ENCODE data around the gene TTC7B.

Gene TTC7B

DNA sequence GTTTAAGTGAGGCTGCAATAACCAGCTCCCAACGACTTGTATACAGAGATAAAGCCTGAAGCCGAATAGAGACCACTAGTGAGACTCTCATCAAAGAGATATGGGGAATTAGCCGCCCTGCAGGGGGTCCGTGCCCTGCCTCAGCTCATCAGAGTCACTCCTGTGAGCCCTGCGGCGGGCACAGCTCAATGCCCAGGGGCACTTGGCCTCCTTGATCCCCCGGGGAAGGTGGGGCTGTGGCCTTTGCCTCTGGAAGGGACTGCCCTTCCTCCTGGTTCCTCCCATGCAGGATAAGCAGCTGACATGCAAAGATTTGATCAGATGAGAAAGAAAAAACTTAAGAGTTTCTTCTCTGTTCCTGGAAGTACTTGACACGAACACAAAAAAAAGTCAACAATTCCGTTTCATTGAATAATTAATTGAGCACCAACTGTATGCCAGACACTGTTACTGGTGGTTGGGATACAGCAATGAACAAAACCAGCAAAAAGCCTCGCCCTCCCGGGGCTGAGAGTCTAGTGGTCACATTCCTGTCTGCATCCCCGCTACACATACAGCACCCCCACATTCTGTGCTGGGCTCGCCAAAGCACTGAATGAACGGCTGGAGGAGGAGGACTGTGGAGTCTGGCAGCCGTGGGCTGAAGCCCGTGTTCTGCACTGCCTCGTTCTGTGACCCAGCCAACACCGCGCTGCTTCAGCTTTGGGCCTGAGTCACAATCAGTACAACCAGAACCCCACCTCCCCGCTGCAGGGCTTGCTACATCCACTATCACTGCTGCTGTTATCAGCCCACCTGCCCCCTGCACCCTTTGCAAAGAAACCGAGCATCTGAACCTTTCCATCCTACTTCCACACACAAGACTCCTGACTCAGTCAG is 10.3 kb downstream of the TTC7B start:
- DNase-seq (ENCODE audit: low read depth), result no peak

DNA sequence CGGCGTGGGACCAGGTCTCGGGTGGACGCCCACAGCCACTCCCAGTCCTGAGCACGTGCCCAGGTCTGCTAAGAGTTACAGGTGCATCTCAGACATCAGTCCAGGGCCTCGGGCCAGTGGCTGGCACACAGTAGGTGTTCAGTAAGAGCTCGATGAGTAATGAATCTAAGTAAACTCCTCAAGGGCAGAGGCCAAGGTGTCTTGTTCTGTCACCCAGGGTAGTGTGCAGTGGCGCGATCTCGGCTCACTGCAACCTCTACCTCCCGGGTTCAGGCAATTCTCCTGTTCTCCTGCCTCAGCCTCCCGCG is 11.2 kb downstream of the TTC7B start:
- no peak for DNase-seq (ENCODE audit: low read depth)

DNA sequence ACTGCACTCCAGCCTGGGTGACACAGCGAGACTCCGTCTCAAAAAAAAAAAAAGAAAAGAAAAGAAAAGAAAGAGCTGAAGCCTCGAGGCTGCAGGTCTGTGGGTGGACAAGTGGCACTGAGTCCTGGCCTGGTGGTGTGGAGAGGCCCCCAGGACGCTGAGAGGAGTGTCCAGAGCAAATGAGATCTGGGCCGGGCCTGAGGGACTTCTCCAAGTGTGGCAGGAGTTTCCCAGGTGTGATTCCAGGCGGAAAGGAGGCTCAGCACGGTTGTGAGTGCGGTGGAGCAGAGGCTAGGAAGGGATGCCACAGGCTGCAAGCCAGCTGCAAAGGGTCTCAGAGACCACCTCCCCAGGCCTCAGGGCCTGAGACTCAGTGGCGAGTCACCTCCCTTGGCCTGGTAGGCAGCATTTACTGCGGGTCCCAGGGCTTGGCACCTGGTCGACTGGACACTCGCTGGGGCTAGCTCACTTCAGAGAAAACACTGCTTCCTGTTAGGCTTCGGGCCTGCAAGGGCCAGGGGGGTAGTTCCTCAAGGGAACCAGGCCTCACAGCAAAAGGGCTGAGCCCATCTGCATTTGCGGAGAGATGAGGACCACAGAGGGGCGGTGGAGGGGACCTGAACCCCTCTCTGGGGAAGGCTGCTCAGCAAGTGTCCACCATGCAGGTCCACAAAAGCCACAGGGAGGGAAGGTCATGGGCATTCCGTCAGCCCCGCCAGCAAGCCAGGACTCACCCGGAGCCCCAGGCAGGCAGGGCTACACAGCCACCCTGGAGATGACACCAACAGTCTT is 11.7 kb downstream of the TTC7B start:
- DNase-seq (ENCODE audit: low read depth), result no peak

DNA sequence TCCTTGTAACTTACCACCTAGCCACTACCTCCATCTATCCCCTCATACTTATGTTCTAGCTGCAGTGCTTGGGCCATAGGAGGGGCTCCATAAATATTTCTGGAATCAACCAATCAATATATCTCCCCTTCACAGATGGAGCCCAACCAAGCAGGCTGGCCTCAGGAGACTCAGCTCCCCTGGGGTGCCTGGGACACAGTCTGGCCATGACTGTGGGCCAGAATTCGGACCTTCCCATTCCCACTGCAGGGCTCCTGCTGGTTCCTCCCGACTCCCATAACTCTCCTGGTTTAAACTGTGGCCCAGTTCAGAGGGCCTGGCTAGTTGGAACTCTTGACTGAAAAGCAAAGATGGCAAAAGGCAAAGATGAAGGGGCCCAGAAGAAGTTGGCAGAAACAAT is 13.0 kb downstream of the TTC7B start:
- DNase-seq (ENCODE audit: low read depth), result no peak

DNA sequence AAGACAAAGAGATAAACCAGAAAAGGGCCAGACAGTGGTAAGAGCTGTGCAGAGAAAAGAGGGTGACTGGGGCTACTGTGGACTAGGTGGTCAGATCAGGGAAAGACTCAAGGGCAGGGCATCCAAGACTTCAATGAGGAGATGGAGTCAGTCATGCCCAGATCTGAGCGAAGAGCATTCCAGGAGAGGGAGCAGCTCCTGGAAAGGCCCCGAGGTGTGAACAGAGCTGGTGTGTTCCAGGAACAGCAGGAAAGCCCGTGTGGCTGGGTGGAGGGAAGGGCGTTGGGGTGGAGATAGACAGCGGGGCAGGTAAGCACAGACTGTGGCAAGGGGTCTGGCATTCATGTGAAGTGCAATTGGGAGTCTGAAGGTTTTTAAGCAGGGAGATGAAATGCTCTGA is 16.8 kb downstream of the TTC7B start:
- no peak for DNase-seq (ENCODE audit: low read depth)

DNA sequence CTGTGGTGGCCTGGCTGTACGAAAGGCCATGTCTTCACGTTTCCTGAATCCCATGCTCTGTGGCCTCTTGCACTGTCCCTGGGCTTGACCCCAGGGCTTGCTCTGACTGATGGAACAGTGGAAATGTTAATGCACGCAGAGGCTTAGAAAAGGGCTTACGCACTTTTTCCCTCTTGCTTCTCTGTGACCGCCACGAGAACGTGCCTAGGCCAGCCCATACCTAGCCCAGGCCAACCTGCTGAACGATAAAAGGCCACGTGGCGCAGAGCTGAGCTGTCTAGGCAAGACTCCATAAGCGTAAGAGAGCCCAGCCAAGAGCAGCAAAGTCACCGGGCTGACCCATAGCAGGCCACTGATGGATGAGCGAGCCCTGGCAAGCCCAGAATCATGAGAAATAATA is 18.3 kb downstream of the TTC7B start:
- DNase-seq (ENCODE audit: low read depth), result no peak

DNA sequence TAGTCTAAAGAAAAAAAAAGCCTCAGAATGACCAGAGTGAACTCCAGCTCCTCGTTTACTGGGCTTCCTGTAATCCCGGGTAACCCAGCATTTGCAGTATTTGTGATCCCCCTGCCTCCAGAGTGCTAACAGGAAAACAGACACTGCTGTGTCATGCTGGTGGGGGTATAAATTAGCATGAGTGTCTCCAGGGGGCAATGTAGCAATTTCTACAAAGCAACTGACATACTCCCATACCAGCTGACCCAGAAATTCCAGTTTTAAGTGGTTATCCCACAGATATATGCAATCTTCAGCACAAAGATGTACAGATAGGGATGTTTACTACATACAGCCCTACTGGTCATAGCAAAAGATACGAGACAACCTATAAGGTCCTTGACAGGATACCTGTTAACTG is 18.8 kb downstream of the TTC7B start:
- no peak for DNase-seq (ENCODE audit: low read depth)

DNA sequence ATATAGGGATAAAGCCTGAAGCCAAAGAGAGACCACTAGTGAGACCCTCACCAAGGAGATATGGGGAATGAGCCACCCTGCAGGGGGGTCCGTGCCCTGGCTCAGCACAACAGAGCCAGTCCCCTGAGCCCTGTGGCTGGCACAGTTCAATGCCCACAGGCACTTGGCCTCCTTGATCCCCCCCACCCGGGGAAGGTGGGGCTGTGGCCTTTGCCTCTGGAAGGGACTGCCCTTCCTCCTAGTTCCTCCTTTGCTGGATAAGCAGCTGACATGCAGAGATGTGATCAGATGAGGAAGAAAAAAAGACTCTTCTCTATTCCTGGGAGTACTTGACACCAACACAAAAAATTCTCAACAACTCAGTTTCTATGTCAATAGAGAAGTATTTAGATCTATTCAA is 19.9 kb downstream of the TTC7B start:
- no peak for DNase-seq (ENCODE audit: low read depth)

DNA sequence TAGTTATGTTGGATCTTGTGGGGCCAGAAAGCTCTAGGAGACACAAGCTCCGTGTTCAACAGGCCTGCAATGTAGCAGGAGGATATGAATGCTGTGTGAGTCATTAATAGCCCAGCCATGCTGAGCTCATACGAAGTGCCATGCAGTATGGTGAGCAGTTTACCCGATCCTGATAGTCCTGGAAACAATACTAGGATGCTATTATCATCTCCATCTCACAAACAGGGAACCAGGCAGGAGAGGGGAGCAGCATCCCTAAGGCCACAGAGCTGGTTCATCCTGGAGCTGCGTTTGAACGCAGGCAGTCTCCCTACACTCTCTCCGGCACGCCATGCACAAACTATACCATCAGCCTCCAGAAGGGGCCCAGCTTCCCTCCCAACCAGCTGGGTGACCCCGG is 20.5 kb downstream of the TTC7B start:
- DNase-seq (ENCODE audit: low read depth), result no peak

DNA sequence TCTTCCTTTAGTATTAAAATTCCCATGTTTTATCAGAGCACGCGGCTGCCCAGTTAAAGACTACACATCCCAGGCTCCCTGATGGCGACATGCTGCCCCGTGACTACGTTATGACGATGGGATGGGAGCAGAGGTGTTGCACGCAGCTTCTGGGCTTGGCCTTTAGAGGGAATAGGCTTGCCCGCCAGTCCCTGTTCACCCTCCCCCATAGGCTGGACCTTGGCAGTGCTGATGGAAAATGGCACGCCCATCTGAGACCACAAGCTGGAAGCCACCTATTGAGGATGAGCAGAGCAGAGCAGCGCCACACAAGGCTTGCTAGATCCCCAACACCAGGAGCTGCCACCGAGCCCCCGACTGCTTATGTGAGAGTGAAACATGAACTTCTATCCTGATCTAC is 24.7 kb downstream of the TTC7B start:
- no peak for DNase-seq (ENCODE audit: low read depth)

DNA sequence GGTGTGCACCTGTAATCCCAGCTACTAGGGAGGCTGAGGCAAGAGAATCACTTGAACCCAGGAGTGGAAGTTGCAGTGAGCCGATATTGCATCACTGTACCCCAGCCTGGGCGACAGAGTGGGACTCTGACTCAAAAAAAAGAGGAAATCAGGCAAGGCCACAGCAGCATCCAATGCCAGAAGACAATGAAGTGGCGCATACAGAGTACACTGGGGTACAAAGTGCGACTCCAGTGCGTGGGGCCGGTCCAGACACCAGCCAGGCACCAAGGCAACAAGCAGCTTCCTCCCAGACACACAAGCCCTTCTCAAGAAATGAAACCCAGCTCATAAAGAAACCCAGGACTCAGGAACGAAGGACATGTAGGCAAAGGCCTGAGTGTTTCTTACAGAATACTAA is 28.2 kb downstream of the TTC7B start:
- DNase-seq (ENCODE audit: low read depth), result no peak

DNA sequence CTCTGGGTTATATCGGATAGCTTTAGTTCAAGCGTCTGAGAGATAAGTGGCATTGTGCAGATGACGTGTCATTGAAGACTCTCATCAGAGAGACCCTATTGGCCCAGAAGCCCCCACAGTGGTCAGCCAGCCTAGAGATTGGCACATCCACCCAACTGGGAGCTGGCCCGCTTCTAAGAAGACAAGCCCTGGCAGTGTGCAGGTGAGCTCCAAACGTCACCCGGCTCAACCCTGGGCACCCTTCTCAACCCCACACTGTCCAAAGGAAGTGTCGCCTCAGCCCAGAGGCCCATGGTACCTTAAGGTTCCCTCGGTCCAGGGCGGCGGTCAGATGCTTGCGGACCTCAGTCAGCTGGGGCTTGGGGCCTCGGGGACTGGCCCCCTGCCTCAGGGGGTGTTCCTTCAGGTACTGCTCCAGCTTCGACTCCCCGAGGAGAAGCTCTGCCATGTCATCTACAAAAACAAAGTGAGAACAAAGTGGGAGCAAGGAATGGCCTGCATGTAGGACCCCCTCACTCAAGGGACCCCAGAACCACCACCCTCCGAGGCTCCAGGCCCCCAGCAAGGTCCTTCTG is 30.3 kb downstream of the TTC7B start:
- DNase-seq (ENCODE audit: low read depth), result no peak

DNA sequence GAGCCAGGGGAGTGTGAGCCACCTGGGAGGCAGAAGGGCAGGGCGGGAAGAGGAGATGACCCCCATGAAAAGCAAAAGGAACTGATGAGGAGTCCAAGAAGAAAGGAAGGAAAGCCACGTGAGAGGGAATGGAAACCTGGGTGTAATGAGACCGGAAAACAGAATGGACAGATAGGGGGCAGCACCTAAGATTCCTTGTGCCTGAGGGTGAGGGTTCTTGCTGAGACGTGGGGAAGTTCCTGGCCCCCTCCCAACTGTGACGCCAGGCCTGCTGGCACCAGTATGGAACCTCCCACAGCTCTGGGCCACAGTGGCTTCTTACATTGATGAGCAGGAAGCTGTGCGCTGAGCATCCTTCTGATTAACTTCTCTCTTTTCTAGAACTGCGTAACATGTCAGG is 30.8 kb downstream of the TTC7B start:
- DNase-seq (ENCODE audit: low read depth), result no peak

DNA sequence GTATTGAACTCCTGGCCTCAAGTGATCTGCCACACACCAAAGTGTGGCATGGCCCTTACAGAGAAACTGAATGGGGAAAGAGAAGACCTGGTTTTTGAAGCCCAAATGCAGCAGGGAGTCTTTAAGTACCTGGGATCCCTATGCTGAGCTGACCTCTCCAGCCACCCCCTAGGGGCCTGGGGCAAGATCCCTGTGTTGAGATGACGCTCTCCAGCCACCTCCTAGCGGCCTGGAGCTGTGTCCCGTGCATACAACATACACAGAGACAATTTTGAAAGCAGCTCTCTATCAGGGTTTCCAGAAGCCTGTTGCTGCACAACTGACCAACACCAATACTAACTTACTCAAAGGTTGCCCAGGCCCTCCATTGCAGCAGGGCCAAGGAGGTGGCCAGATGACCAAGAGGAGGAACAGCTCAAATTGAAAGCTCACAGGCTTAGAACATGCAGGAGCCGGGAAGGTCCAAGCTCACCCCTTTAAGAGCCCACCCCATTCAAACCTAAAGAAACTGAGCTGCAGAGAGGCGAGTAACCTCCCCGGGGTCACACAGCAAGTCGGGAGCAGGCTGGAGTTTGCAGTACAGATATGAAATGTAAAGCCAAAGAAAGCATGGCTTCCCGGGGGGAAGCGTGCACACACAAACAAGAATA is 31.5 kb downstream of the TTC7B start:
- DNase-seq (ENCODE audit: low read depth), result no peak

DNA sequence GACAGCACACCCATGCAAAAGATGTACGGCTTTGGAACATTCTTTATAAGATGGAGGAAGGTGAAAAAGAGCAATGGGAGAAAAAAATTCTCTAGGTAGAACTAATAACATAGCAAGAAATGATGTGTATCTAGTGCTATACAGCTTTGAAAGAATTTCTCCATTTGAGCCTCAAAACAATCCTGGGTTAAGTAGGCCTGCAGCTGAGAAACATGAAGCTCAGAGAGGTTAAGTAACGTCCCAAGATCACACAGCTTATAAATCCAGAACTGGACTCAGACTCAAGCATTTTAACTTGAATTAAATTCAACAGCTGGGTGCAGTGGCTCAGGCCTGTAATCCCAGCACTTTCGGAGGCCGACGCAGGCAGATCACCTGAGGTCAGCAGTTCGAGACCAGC is 32.9 kb downstream of the TTC7B start:
- DNase-seq (ENCODE audit: low read depth), result no peak

DNA sequence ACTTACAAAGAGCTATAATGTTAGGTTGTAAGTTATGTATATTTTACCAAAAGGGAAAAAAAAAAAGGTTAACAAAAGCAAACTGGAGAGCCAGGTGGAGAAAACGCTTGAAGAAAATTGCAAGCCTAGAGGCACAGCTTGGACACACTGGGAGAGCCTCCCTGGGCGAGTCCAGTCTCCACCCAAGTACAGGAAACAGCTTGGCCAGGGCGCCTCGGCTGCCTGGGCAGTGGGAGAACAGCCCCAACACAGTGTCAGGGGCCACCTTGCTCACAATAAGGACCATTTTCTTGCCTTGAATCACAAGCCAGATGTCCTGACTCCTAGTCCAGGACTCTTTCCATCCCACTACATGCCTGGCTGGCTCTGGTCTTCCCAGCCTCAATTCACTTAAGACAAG is 33.3 kb downstream of the TTC7B start:
- DNase-seq (ENCODE audit: low read depth), result no peak

DNA sequence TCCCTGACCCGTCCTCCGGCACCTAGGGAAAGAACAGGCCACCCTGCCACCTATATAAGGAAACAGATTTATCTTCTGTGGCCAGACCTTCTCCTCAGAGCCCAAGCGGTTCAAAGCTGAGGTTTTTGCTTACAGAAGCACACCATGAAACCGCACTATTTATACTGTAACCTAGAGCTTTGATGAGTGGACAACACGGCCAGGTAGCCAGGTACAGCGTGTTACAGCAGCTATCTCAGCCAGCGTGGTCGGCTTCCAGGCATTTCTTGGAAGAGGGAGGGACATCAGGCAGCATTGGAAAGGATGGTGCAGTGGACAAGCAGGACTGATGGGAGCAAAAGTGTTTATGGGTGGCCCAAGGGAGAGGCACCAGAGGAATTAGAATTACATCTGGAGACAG is 34.4 kb downstream of the TTC7B start:
- no peak for DNase-seq (ENCODE audit: low read depth)

DNA sequence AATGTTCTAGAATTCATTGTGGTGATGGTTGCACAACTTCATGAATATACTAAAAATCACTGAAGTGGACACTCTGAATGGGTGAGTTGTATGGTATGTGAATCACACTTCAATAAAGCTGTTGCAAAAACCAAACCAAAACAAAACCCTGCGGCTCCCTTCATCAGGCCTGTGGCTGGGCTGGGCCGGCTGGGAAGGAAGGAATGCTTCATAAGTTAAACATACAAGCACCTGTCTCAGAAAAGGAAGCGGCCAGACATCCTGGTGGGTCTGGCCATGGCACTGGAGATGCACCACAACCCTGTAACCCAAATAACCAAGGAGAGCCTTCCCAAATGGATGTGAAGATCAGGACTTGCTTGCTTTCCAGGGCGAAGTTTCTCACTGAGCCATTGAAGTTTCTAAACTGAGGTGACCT is 34.9 kb downstream of the TTC7B start:
- DNase-seq (ENCODE audit: low read depth), result no peak

DNA sequence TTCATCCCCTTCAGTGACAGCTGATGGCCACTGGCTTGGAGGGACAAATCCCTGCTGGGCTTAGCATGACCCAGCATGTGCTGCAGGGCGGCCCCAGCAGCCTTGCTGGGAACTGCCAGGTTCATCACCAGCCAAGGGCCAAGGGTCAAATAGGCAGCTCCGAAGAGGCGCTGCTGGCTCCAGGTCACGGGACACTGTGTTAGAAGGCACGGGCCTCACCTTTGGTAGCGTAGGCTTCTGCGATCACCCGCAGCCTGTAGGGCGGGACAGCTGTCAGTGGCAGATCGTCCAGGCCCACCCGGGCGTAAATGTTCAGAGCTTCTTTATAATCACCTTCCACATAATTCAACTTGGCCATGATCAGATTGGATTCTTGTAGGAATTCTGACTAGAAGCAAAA is 35.7 kb downstream of the TTC7B start:
- no peak for DNase-seq (ENCODE audit: low read depth)

DNA sequence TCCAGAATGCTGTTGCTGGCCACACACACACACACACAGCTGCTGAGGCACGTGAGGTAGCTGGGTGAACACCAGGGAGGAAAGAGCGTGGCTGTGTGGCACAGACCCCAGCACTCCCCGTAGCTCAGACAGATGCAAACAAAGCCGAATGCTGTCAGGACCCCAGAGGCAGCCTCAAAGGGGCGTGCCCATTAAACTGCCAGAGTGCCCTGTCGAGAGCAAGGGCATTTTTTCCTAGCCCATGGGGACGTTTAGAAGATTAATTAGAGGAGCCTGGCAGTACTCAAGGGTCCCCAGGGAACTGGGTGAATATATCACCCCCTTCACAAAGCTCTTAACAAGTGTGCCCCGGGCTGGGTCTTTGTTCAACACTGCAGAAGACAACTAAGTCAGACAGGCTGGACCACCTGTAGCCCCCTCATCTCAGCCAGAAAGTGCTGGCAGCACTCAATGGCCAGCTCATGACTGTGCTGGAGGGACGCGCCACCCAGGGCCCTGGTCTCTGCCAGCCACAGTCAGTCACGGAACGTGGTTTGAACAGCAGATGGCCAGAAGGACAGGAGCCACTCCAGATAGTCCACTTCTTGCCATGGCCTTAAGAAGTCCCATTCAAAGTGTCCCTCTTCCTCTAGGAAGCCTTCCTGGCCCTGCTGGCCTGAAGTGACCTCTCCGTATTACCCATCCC is 37.5 kb downstream of the TTC7B start:
- DNase-seq (ENCODE audit: low read depth), result no peak

DNA sequence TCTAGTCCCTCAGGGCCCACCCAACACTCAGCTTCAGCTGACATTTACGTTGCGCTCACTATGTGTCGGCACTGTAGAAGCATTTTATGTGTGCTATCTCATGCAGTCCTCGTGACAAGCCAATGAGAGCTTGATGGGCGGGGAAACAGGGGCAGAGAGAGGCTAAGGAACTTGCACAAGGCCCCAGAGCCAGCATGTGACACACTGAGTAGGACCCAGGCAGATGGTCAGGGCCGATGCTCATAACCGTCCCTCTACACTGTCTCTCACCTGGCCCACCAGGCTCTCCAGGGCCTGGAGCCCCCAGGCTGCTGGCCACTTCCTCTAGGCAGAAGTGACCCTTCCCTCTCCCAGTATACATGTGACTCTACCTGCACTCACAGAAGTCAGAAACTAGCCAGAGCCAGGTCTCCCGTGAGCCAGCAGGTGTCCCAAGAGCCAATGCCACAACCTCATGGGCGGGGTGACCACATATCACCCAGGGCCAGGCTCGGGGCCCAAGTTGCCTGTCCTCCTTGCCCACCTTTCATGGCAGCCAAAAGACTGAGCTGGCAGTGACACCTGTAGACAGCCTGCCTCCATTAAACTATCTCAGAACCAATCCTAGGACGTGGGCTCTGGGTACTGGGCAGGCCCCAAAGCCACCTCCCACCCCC is 38.3 kb downstream of the TTC7B start:
- DNase-seq (ENCODE audit: low read depth), result no peak

DNA sequence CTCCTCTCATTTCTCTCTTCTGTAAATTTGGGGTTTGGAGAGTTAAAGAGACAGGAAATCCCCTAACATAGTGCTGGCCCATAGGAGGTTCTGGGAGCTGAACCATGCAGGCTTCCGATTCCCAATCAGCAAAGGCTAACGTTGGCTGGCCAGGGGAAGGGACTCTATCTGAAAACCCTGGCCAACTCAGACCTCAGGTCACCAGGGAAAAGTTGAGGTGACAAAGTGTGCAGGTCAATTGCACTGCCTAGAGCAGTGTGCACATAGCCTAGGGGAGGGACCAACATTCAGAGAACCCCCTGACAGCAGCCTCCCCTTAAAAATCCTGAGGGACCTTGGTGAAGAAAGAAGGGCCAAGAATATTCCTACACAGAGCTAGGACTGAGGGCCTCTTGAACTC is 38.9 kb downstream of the TTC7B start:
- no peak for DNase-seq (ENCODE audit: low read depth)

Data from activated T-cell treated with anti-CD3 and anti-CD28 coated beads for 1 hour (primary cell).